GM12878 (cell line): ENCODE measurements around the gene SERTAD2. TPM values are rescaled to one million over a fixed set of nuclear protein-coding genes. Genes with fewer than 3 reads are reported as not detected.

ENCODE experiments used
- ATF2 ChIP-seq: IDR thresholded peaks from 2 replicates; pipeline ENCODE4 v1.6.1; 2012; ENCODE audit warnings: low read length, inconsistent platforms
- CREM ChIP-seq: IDR thresholded peaks from 2 replicates; pipeline ENCODE4 v1.6.1; 2014; ENCODE audit warnings: antibody characterized with exemption, low read depth
- CUX1 ChIP-seq: IDR thresholded peaks from 2 replicates; pipeline ENCODE4 v1.6.1; 2012; ENCODE audit warnings: improper control_type of control experiment, low read depth, low read length; ENCODE audit not compliant: insufficient replicate concordance
- E2F4 ChIP-seq: IDR thresholded peaks from 2 replicates; pipeline ENCODE4 v1.6.1; 2012; ENCODE audit warnings: low read depth, low read length, improper control_type of control experiment
- EED ChIP-seq: sonication (generic); IDR thresholded peaks from 2 replicates; pipeline ENCODE4 v1.6.1; 2016; ENCODE audit warnings: antibody characterized with exemption, low read depth
- HCFC1 ChIP-seq: fragments of 150-350 bp; IDR thresholded peaks from 2 replicates; pipeline ENCODE4 v1.6.1; 2014; ENCODE audit warnings: low read length
- IRF4 ChIP-seq: IDR thresholded peaks from 2 replicates; pipeline ENCODE4 v1.6.1; 2011; ENCODE audit warnings: low read depth, low read length
- JUNB ChIP-seq: IDR thresholded peaks from 2 replicates; pipeline ENCODE4 v1.6.1; 2016; ENCODE audit warnings: antibody characterized with exemption, mild to moderate bottlenecking
- MEF2B ChIP-seq: fragments of 450-650 bp; IDR thresholded peaks from 2 replicates; pipeline ENCODE4 v1.6.1; 2018; ENCODE audit warnings: mild to moderate bottlenecking, moderate library complexity; ENCODE audit not compliant: partially characterized antibody, poor library complexity, severe bottlenecking
- NFIC ChIP-seq: IDR thresholded peaks from 2 replicates; pipeline ENCODE4 v1.6.1; 2012; ENCODE audit warnings: low read depth, mild to moderate bottlenecking, inconsistent platforms, low read length, moderate library complexity
- NKRF ChIP-seq: fragments of 450-650 bp; conservative IDR thresholded peaks from 2 replicates; pipeline ENCODE4 v1.6.1; 2017; ENCODE audit warnings: mild to moderate bottlenecking, moderate library complexity
- NR2C1 ChIP-seq: fragments of 450-650 bp; IDR thresholded peaks from 2 replicates; pipeline ENCODE4 v1.6.1; 2017; ENCODE audit warnings: antibody characterized with exemption, mild to moderate bottlenecking, moderate library complexity
- PRDM15 ChIP-seq: fragments of 450-650 bp; formaldehyde crosslinking; IDR thresholded peaks from 2 replicates; pipeline ENCODE4 v1.4.0; 2020; ENCODE audit warnings: mild to moderate bottlenecking, moderate library complexity
- RFX5 ChIP-seq: IDR thresholded peaks from 2 replicates; pipeline ENCODE4 v1.6.1; 2011; ENCODE audit warnings: low read depth, low read length, improper control_type of control experiment
- TCF12 ChIP-seq: IDR thresholded peaks from 2 replicates; pipeline ENCODE4 v1.6.1; 2011; ENCODE audit warnings: low read depth, mild to moderate bottlenecking, low read length
- TCF3 ChIP-seq: IDR thresholded peaks from 2 replicates; pipeline ENCODE4 v1.6.1; 2012; ENCODE audit warnings: low read depth, mild to moderate bottlenecking, low read length, borderline replicate concordance; ENCODE audit not compliant: insufficient read depth
- polyA plus RNA-seq, 11 experiments: library from polyadenylated mRNA; depleted of rRNA in 4 of 11; unstranded in 6 of 11; stranded (reverse) in 5 of 11; fragments of >200 nt; fragmentation: Nextera tagmentation in 4 of 11; fragmentation: Illumina TruSeq in 1 of 11; extraction: Ambion mirVana in 4 of 11; extraction: Trizol in 1 of 11; gene quantifications; 1 replicate in 1 of 11; 2 replicates in 10 of 11; pipeline versions ENCODE4 v1.2.1 to v1.2.3, GENCODE V29; 2011 to 2016; ENCODE audit warnings: inconsistent platforms in 2 of 11, missing spikeins in 2 of 11, low read depth in 1 of 11
- total RNA-seq, 4 experiments: library from RNA; depleted of rRNA in 3 of 4; stranded (reverse); fragments of >200 nt in 3 of 4; fragmentation: Illumina TruSeq in 1 of 4; extraction: Trizol in 1 of 4; gene quantifications; 2 replicates each; pipeline versions ENCODE4 v1.2.1 to v1.2.3, GENCODE V29; 2013 to 2021

Gene SERTAD2
- total and polyA plus RNA-seq, 10 of the 15 experiments (the other 5 are each of a cell fraction or from before 2014, with no cell fraction given), result 7.9 to 28.7 (median 20.1) TPM

GRCh38 chr2:64582774-64583340 is 70.9 kb downstream of the SERTAD2 start (continued):
- TF ChIP-seq E2F4, result no peak
- TF ChIP-seq NFIC, result peak; percentile 91
- no peak for TF ChIP-seq RFX5
- TF ChIP-seq TCF12, result peak; percentile 88
- TF ChIP-seq ATF2, result peak; percentile 80
- peak; percentile 84 for TF ChIP-seq JUNB
- peak; percentile 56; the same call in 1 of the 2 replicates for TF ChIP-seq CREM
- no peak for TF ChIP-seq EED
- TF ChIP-seq TCF3, result 0 out of 2 replicates have a peak, but pooled peaks have one; percentile 47
- TF ChIP-seq IRF4, result no peak; the same call in 1 of the 2 replicates
- no peak for TF ChIP-seq HCFC1
- TF ChIP-seq NKRF, result no peak
- TF ChIP-seq MEF2B, result peak; percentile 77
- no peak for TF ChIP-seq PRDM15 (CRISPR knock-in tag)
- TF ChIP-seq NR2C1, result no peak
- peak; percentile 19 for TF ChIP-seq CUX1
